Stimulated activated CD4-positive, alpha-beta T cell treated with anti-CD3 and anti-CD28 coated beads, Interleukin-15, amount 100 ng/mL, for 1 hour (primary cell): Measurements from ENCODE around the gene JADE2.
A peak's percentile ranks its signal among the peaks of the same experiment; 100 is the strongest.
"Not testable (repeated sequence)": the region's sequence is repeated elsewhere in the genome, so short reads cannot be mapped to it uniquely, and the experiment has no call there.

Experiments
- DNase-seq, 2 donors: peaks; one replicate each; pipeline ENCODE4 v3.0.0-alpha.2; 2020; ENCODE audit warnings: low read depth in 1 of 2, low spot score in 1 of 2

Gene JADE2

DNA sequence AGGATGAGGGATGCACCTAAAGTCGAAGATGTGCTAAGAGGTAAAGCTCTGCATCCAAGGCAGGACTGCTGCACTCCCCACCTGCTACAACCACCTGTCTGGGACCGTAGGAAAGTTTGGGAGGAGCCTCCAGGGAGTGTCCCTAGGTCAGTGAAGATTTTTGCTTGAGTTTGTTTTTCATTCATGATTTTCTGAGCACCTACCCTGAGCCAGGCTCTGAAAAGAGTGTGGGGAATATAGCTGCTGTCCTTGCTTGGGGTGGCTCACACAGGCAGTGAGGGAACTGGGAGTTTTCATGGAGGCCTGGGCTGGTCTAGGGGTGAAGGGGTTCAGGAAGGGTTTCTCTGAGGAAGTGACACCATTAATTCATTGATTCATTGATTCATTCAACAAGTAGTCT, 58.3 kb downstream of the JADE2 start:
- DNase-seq = no peak

GRCh38 chr5:134584662-134585061, 59.2 kb downstream of the JADE2 start:
- no peak for DNase-seq

DNA sequence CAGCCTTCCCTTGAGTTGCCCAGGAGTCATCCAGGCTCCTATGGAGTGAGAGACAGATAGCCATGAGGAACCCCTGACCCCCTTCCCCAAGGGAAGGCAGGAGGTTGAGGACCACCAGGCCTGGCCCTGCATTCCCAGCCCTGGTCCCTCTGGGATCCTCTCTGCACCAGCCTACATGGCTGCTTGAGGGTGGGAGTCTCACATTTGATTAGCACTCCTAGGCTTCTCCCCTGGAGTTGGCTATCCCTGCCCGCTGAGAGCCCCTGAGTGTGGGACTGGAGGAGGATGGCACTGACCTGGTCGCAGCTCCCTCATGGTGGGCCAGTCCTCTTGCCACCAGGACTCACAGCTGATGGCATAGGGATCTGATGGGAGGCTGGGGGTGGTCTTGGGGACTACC, 60.5 kb downstream of the JADE2 start:
- no peak for DNase-seq

- peak; percentile 60 to 79 for DNase-seq
Observed at GRCh38 chr5:134586866-134587524, 61.5 kb downstream of the JADE2 start.

DNA sequence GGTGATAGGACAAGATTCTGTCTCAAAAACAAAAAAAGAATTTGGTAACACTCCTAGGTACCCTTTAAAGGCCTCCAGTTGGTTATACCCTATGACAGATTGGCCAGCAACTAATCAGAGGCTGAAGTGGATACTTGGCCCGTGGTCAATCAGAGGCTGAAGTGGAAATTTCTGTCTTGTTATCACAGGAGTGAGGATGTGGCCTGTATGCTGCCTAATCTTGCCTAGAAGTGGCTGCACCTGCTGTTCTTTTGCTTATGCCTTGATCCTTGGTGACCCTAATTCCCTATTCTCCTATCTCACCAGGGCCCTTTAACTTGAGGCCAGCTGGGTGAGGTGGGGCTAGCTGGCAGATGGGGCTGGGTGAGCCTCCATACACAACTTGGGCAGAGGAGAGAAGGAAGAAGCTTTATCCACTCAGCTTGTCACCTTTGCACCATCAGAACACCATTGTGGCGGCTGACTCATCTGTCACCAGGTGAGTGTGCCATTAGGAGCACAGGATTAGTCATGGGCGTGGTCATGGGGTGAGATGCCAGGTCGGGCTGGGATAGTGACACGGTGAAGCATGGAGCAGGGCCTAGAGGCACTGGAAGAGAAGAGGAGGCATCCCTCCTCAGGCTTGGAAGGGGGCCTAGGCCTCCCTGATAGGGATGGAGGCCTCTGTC, 65.7 kb downstream of the JADE2 start:
- no peak for DNase-seq

GRCh38 chr5:134592141-134592746, 66.8 kb downstream of the JADE2 start:
- DNase-seq = no peak

- no peak for DNase-seq
Observed at GRCh38 chr5:134594336-134594735, 68.9 kb downstream of the JADE2 start.

- DNase-seq = no peak
Observed at GRCh38 chr5:134594797-134595457, 69.5 kb downstream of the JADE2 start.

- no peak for DNase-seq
Observed at GRCh38 chr5:134595458-134595838, 70.0 kb downstream of the JADE2 start.

DNA sequence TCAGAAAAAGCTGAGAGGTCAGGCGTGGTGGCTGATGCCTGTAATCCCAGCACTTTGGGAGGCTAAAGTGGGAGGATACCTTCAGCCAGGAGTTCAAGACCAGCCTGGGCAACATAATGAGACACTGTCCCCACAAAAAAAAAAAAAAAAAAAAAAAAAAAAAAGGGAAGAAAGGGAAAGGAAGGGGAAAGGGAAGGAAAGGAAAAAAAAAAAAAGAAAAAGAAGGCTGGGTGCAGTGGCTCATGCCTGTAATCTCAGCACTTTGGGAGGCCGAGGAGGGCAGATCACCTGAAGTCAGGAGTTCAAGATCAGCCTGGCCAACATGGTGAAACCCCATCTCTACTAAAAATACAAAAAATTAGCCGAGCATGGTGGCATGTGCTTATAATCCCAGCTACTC, 74.3 kb downstream of the JADE2 start:
- DNase-seq = not testable (repeated sequence)

- no peak for DNase-seq
Observed at GRCh38 chr5:134600600-134600999, 75.1 kb downstream of the JADE2 start.

- no peak for DNase-seq
Observed at GRCh38 chr5:134603059-134603458, 77.6 kb downstream of the JADE2 start.

GRCh38 chr5:134604908-134605307, 79.4 kb downstream of the JADE2 start:
- DNase-seq = no peak

DNA sequence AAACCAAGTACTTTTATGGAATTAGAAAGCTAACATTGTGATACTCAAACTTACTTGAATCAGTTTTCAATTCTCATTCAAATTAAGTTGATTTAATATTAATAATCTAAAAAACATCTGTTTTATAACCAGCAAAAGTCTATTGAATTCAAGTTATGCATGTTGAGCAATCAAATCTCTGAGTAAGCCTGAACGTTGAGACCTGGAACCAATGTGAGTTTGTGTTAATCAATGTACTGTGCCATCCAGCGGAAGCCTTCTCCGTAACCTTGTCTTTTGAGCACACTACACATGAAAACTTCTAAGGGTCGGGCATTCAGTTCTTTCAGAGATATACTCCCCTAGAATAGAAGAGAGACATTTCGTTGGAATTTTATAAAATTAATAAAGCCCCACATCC, 81.3 kb downstream of the JADE2 start:
- DNase-seq = no peak

DNA sequence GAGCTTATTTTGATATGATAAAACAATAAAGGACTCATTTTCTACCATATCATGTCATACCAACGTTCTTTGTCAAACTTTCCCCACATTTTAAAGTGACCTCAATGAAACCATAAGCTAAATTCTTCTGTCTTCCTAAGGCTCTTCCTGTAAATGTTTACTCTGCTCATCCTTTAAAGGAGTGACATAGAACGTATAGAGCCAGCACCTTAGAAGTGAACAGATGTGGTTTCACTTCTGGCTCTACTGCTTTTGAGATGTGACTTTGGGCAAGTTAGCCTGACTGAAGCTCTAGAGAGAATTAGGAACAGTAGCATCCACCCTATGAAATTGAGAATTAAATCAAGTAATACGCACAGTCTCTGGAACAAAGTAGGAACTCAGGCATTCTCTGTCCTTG, 83.1 kb downstream of the JADE2 start:
- DNase-seq = no peak

DNA sequence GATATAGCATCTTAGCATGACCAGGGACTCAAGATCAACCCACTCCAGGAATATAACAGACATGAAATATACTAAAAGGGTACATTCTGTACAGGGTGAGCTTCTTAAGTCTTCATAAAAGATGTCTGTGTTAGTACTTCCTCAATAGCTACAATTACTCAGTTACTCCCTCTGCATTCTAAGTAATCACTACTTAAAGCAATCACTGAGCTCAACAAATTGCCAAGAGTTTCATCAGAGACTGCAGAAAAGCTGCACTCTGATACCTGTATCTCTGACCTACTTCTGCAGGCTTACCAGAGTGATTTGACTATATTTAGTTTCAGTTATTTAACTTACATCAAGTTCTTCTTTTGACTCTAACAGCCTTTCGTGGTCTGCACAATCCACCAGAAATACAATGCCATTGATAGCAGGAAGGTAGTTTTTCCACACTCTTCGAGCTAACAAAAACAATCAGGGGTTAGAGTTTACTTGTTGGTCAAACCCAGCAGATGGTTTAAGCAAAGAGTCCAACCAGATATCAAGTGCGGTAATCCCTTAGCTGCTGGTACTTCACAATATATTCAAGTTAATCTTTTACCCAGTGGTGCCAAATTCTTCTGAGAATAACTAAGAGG, 83.9 kb downstream of the JADE2 start:
- no peak for DNase-seq

DNA sequence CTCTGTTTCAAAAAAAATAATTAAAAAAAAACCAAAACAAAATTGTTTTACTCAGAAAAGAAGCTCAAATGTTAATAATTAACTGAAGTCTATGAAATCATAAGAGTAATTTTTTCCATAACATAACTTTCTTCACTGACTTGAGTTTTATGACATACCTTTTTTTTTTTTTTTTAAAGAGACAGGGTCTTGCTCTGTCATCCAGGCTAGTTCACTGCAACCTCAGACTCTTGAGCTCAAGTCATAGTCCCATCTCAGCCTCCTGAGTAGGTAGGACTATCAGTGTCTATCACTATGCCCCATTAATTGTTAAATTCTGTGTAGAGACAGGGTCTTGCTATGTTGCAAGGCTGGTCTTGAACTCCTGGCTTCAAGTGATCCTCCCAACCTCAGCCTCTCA, 85.3 kb downstream of the JADE2 start:
- DNase-seq = no peak

DNA sequence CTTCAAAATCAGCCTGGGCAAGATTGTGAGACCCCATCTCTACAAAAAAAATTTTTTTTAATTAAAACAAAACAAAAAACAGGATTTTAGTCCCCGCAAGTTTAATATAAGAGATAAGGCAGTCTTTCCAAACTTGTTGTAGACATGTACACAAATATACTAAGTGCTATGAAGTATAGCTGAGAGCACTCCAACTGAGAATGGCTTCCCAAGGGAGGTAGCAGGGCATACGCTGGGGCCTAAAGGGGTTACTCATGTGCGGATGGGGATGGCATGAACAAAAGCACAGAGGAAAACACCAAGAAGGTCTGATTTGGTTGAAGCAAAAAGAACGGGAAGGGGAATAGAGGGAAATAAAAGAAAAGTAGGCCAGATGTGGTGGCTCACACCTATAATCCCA, 86.0 kb downstream of the JADE2 start:
- no peak for DNase-seq

DNA sequence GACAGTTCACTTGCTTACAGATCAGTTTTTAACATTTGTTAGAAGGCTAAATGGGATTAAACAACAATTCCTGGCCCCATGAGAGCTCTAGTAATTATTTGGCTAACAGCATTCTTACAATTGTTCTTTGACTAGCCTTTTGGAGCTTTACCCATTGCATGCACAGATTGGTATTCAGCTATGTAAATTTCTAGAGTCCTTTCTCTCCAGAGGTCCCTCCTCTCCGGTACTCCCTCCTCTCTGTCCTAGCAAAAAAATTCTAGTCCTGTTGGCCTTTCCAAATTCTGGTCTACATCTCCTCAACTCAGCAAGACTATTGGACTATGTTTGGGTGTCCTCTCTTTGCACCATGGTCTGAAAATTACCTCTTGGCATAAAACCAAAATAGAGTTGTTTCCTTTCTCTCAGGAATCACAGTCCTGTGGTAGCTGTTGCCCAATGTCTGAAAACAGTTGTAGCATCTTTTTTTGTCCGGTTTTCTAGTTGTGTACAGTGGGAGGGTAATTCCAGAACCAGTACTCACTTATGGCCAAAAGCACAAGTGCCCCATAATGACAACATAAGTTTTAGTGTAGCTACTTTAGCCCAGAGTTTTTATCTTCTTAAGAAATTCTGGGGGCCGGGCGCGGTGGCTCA, 89.1 kb downstream of the JADE2 start:
- no peak for DNase-seq

DNA sequence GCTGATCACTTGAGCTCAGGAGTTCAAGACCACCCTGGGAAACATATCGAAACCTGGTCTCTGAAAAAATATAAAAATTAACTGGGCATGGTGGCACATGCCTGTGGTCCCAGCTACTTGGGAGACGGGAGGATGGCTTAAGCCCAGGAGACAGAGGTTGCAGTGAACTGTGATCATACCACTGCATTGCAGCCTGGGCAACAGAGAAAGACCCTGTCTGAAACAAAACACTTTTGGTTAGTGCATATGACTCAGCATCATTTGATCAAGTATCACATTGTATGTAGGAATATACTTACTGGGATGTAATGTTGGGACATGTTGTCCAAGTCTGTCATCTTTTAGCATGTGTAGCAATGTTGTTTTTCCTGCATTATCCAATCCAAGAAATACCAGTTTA, 95.2 kb downstream of the JADE2 start:
- no peak for DNase-seq

DNA sequence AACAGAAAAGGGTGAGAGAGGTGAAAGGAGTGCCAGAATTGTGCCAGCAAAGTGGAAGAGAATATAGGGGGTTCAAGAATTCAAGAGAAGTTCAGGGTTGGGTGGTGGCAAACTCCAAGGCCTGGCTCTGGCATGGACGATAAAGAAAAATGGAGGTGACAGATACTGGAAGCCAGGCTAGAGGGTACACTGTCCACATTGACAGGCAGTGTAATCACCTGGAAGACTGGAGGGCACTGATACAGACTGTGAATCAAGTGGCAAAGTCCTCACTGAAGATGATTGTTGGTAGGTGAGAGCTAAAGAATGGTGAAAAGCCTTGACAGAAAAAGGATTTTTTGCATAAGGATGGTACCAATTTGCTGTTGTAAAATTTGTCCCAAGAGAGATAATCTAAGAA, 100.1 kb downstream of the JADE2 start:
- no peak for DNase-seq
